MM.1S (cell line): ENCODE measurements around the gene CIBAR2.

Experiments used
- EZH2phosphoT487 ChIP-seq: fragments of 300-600 bp; sonication (generic); IDR thresholded peaks from 2 replicates; pipeline ENCODE4 v1.6.1; 2018; ENCODE audit warnings: antibody characterized with exemption, low read length
- TF ChIP-seq, protein P1 (sequence below): fragments of 300-600 bp; sonication (generic); IDR thresholded peaks from 2 replicates; pipeline ENCODE4 v1.5.1; 2016; ENCODE audit warnings: antibody characterized with exemption, low read length, mixed read lengths

DNA sequence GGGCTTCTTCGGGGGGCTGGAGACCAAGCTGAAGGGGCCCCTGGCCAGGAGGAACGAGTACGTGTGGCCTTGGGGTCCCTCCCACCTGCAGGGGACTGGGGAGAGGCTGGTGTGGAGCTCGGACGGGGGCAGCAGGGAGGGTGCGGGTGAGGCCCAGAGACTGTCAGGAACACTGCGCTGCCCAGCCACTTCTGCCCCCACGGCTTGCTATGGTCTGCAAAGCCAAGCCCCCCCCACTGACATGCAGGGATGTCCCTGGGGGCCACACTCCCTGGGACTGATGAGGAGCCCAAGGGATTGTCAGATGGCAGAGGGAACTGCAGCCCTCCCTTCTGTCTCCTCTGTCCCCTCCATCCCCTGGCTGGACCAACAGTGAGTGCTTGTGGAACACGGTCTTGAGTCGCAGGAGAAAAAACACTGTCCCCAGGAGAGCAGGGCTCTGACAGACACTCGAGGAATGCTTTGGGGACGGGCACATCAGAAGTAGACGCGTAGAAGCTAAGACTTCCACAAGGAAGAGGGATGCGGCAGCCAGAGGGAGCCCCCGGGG is 34.6 kb downstream of the CIBAR2 start:
- TF ChIP-seq, protein P1, sequence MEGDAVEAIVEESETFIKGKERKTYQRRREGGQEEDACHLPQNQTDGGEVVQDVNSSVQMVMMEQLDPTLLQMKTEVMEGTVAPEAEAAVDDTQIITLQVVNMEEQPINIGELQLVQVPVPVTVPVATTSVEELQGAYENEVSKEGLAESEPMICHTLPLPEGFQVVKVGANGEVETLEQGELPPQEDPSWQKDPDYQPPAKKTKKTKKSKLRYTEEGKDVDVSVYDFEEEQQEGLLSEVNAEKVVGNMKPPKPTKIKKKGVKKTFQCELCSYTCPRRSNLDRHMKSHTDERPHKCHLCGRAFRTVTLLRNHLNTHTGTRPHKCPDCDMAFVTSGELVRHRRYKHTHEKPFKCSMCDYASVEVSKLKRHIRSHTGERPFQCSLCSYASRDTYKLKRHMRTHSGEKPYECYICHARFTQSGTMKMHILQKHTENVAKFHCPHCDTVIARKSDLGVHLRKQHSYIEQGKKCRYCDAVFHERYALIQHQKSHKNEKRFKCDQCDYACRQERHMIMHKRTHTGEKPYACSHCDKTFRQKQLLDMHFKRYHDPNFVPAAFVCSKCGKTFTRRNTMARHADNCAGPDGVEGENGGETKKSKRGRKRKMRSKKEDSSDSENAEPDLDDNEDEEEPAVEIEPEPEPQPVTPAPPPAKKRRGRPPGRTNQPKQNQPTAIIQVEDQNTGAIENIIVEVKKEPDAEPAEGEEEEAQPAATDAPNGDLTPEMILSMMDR, result no peak
- TF ChIP-seq EZH2phosphoT487, result no peak
